ENCODE measurements around the gene MYL12A. TPM values are rescaled to one million over a fixed set of nuclear protein-coding genes. Genes with fewer than 3 reads are reported as not detected.
A peak's percentile ranks its signal among the peaks of the same experiment; 100 is the strongest.

The MYL12A gene
- total RNA-seq, 2 donors from 2014 or later: 1,108 to 5,712 TPM

- DNase-seq (ENCODE audit: low spot score): no peak
- Histone ChIP-seq H3K4me3 (no peak overlapping the region), H3K36me3 (no peaks in the 10 kb centered on the region), H3K27me3 (no peaks in the 10 kb centered on the region), H3K27ac (peak overlapping the region; percentile 5 to 6), H3K4me1 (peaks cover 0 to 81% of the 10 kb centered on the region in 2 donors), H3K9me3 (no peaks in the 10 kb centered on the region)
- no peak for TF ChIP-seq CTCF (IDR thresholded peaks at IDR 0.05)
Measured at GRCh38 chr18:3265564-3266033, 18.0 kb downstream of the MYL12A start.

GRCh38 chr18:3266062-3266608 is 18.5 kb downstream of the MYL12A start:
- Histone ChIP-seq H3K36me3 (no peaks in the 10 kb centered on the region), H3K27ac (no peak overlapping the region), H3K9me3 (no peaks in the 10 kb centered on the region), H3K27me3 (no peaks in the 10 kb centered on the region), H3K4me3 (no peak overlapping the region), H3K4me1 (peaks cover 0 to 81% of the 10 kb centered on the region in 2 donors)
- no peak for TF ChIP-seq CTCF (IDR thresholded peaks at IDR 0.05)
- no peak for DNase-seq (ENCODE audit: low spot score)

GRCh38 chr18:3268306-3268705 is 20.7 kb downstream of the MYL12A start:
- H3K9me3 ChIP-seq: no peaks in the 10 kb centered on the region
- no peak for TF ChIP-seq CTCF (IDR thresholded peaks at IDR 0.05)
- no peaks in the 10 kb centered on the region for H3K27me3 ChIP-seq
- peaks cover 7% of the 10 kb centered on the region for H3K36me3 ChIP-seq
- no peak overlapping the region for H3K27ac ChIP-seq
- H3K4me1 ChIP-seq: peaks cover 0 to 90% of the 10 kb centered on the region in 2 donors
- DNase-seq (ENCODE audit: low spot score): no peak
- no peak overlapping the region for H3K4me3 ChIP-seq

- TF ChIP-seq CTCF (IDR thresholded peaks at IDR 0.05): no peak
- no peak for DNase-seq (ENCODE audit: low spot score)
- H3K27ac ChIP-seq: peak overlapping the region in 1 of 2 donors; percentile 19
Measured at GRCh38 chr18:3269241-3269913, 21.8 kb downstream of the MYL12A start.

GRCh38 chr18:3269914-3270299 is 22.3 kb downstream of the MYL12A start:
- no peak for DNase-seq (ENCODE audit: low spot score)
- Histone ChIP-seq H3K4me1 (peaks cover 0 to 74% of the 10 kb centered on the region in 2 donors), H3K36me3 (peaks cover 23% of the 10 kb centered on the region), H3K27me3 (no peaks in the 10 kb centered on the region), H3K9me3 (no peaks in the 10 kb centered on the region), H3K27ac (no peak overlapping the region), H3K4me3 (no peak overlapping the region)
- TF ChIP-seq CTCF (IDR thresholded peaks at IDR 0.05): no peak

More at GRCh38 chr18:3269241-3269913, 21.8 kb downstream of the MYL12A start:
- H3K27me3 ChIP-seq: no peaks in the 10 kb centered on the region
- no peaks in the 10 kb centered on the region for H3K9me3 ChIP-seq
- H3K36me3 ChIP-seq: peaks cover 18% of the 10 kb centered on the region
- H3K4me3 ChIP-seq: no peak overlapping the region
- H3K4me1 ChIP-seq: peaks cover 0 to 80% of the 10 kb centered on the region in 2 donors

Data from right atrium auricular region (tissue), 2 donors.